K562 (cell line): Measurements from ENCODE around the gene WWP2. TPM values are rescaled to one million over a fixed set of nuclear protein-coding genes. Genes with fewer than 3 reads are reported as not detected.

Experiments
- polyA plus RNA-seq, 8 experiments: library from polyadenylated mRNA; depleted of rRNA in 4 of 8; stranded (reverse) in 5 of 8; unstranded in 3 of 8; fragments of >200 nt; fragmentation: Nextera tagmentation in 2 of 8; fragmentation: Illumina TruSeq in 1 of 8; extraction: Ambion mirVana in 2 of 8; extraction: Trizol in 1 of 8; gene quantifications; 2 replicates each; pipeline versions ENCODE4 v1.2.1 to v1.2.3, GENCODE V29; 2011 to 2014; ENCODE audit warnings: inconsistent platforms in 1 of 8, missing spikeins in 1 of 8
- total RNA-seq, 7 experiments: library from RNA; depleted of rRNA in 6 of 7; stranded (reverse); fragments of >200 nt in 6 of 7; fragmentation: Illumina TruSeq in 2 of 7; extraction: Trizol in 2 of 7; gene quantifications; 2 replicates each; pipeline versions ENCODE4 v1.2.1 to v1.2.3, GENCODE V29; 2011 to 2021; ENCODE audit warnings: low replicate concordance in 1 of 7
- TF ChIP-seq, protein P1 (sequence below), 2 experiments: fragments of 450-650 bp; IDR thresholded peaks; 2 replicates each; pipeline ENCODE4 v1.6.1; 2016; ENCODE audit warnings: mild to moderate bottlenecking in 2 of 2, borderline replicate concordance in 1 of 2, low read depth in 1 of 2, moderate library complexity in 1 of 2

Gene WWP2
- total and polyA plus RNA-seq, 9 of the 15 experiments (the other 6 are each of a cell fraction or from before 2014, with no cell fraction given) = 1.9 to 34.4 (median 14.6) TPM

GRCh38 chr16:69865701-69866100, 103.6 kb downstream of the WWP2 start (continued):
- TF ChIP-seq, protein P1, sequence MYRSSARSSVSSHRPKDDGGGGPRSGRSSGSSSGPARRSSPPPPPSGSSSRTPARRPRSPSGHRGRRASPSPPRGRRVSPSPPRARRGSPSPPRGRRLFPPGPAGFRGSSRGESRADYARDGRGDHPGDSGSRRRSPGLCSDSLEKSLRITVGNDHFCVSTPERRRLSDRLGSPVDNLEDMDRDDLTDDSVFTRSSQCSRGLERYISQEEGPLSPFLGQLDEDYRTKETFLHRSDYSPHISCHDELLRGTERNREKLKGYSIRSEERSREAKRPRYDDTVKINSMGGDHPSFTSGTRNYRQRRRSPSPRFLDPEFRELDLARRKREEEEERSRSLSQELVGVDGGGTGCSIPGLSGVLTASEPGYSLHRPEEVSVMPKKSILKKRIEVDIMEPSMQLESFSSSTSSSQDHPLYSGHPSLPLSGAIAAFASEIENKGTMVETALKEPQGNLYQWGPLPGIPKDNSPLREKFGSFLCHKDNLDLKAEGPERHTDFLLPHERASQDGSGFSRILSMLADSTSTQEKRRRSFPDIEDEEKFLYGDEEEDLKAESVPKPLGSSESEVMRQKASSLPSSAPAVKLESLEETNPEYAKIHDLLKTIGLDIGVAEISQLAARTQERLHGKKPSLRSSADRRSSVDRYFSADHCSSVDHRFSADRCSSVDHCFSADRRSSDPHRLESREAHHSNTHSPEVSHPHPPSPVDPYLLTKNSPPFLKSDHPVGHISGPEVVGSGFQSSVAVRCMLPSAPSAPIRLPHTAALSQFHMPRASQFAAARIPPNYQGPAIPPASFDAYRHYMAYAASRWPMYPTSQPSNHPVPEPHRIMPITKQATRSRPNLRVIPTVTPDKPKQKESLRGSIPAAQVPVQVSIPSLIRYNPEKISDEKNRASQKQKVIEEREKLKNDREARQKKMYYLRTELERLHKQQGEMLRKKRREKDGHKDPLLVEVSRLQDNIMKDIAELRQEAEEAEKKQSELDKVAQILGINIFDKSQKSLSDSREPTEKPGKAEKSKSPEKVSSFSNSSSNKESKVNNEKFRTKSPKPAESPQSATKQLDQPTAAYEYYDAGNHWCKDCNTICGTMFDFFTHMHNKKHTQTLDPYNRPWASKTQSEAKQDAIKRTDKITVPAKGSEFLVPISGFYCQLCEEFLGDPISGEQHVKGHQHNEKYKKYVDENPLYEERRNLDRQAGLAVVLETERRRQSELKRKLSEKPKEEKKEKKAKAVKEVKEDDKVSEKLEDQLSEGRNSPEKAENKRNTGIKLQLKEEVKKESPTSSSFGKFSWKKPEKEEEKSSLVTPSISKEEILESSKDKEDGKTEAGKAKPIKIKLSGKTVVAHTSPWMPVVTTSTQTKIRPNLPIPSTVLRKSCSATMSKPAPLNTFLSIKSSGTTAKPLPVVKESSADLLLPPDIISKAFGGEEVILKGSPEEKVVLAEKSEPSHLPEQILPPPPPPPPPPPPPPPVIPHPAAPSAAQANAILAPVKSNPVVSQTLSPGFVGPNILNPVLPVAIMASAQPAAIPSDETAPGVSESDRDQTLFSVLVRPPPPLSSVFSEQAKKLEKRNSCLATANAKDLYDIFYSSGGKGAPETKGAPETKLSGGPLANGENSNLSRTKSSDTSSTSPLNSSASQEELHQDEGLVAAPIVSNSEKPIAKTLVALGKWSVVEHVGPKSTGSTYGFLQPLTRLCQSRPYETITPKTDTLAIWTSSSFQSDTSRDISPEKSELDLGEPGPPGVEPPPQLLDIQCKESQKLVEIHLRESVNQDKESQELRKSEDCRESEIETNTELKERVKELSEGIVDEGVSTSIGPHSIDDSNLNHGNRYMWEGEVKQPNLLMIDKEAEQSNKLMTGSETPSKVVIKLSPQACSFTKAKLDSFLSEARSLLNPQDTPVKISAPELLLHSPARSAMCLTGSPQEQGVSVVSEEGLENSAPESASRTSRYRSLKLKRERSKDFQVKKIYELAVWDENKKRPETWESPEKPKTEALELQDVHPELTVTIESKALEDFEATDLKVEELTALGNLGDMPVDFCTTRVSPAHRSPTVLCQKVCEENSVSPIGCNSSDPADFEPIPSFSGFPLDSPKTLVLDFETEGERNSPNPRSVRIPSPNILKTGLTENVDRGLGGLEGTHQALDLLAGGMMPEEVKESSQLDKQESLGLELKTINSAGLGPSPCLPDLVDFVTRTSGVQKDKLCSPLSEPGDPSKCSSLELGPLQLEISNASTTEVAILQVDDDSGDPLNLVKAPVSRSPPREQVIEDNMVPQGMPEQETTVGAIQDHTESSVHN (IDR thresholded peaks at IDR 0.05; ENCODE audit: borderline replicate concordance in 1 of 2, low read depth in 1 of 2) = no peak
